Activated CD8-positive, alpha-beta memory T cell treated with anti-CD3 and anti-CD28 coated beads, Interleukin-2, amount 50 U/mL, for 4 hours (primary cell): ENCODE results near the gene HAUS3.
"Not testable (repeated sequence)": the region's sequence is repeated elsewhere in the genome, so short reads cannot be mapped to it uniquely, and the experiment has no call there.

Experiments
- DNase-seq: peaks from one replicate; pipeline ENCODE4 v3.0.0-alpha.2; 2020

HAUS3 gene

DNA sequence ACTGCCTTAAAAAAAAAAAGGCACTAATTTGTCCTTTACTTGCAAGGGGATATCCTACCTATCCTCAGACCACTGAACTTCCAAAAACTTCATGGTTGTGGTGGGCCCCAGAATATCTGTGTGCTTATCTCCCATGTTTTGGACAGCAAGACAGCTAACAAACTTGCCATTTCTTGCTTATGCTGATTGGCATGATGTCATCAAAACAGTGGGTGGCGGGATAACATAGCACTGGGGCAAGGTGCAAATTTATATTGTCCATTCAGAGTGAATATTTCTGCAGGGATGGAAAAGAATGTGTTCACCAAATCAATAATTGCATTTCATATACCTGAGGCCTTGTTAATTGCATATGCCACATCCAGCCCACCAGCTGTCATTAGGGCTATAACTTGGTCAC, 23.5 kb downstream of the HAUS3 start:
- DNase-seq, result no peak

DNA sequence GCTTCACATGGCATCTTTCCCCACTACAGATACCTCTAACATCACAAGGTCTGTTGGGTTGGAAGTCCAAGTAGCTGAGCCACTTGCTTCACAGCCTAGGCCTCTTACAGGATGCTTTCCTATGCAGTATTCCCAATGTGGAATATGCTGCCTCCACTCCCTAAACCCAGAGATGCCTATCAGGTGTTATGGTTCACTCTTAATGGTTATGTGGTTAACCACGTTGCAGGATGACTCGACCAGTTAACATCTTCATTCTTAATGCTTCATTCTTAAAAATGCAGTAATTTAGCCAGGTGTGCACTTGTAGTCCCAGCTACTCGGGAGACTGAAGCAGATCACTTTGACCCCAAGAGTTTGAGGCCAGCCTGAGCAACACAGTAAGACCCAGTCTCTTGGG, 24.2 kb downstream of the HAUS3 start:
- DNase-seq, result no peak

DNA sequence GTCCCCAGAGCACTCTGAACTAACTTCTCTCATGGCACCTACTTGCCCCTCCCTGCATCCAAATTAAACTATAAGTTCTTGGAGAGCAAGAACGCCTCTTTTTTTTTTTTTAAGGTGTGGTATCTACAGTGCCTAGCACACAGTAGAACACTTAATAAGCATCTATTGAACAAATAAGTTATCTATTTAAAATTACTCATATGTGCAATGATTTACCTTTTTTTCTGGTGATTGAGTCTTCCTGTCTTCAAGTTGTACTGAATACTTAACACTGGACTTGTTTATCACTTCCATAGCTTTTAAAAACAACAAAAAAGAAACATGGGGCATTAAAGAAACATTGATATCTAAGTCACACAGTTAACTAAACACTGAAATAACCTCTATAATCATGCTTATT, 29.1 kb downstream of the HAUS3 start:
- DNase-seq, result no peak

DNA sequence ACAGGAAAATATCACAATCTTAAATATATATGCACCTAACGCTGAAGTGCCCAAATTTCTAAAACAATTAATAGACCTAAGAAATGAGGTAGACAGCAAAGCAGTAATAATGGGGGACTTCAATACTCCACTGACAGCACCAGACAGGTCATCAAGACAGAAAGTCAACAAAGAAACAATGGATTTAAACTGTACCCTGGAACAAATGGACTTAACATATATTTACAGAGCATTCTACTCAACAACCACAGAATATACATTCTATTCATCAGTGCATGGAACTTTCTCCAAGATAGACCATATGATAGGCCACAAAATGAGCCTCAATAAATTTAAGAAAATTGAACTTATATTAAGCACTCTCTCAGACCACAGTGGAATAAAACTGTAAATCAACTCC, 39.1 kb downstream of the HAUS3 start:
- not testable (repeated sequence) for DNase-seq

DNA sequence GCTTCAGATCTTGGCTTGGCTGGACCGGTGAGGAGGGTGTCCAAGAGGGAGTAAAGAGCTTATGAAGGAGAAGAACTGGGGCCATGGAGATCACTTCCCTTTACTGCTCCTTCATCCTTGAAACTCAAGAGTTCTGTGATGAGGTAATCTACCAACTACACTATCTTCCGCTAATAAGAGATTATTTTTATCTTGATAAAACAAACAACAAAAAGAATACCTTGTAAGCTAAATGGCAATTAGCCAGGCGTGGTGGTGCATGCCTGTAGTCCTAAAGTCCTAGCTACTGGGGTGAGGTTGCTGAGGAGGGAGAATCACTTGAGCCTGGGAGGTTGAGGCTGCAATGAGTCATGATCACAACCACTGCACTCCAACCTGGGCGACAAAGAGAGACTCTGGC, 47.4 kb downstream of the HAUS3 start:
- no peak for DNase-seq

DNA sequence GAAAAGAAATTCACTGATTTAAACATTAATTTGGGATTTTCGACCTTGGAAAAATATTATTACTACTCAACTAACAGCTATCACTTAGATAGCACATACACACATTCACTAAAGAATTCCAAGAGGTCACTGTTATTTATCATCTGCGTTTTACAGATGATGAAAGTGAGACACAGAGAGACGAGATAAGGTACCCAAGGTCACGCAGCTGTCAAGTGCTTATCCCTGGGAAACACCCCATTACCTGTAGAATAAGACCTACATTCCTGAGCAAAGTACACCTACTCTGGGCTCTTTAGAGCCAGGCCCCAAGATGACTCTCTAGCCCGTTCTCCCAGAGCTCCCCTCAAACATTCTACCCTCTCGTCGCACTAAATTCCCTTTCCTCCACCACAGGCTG, 48.6 kb downstream of the HAUS3 start:
- DNase-seq, result no peak

DNA sequence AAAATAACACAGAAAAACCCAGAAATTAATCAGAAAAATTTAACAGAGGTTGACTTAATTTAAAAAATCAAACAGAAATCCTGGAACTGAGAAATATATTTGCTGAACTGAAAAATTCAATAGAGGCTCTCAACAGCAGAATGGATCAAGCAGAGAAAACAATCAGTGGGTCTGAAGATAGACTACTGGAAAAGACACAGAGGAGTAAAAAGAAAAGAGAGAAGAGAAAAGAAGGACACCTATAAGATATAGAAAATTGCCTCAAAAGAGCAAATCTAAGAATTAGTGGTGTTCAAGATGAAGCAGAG, 55.1 kb downstream of the HAUS3 start:
- DNase-seq, result no peak

DNA sequence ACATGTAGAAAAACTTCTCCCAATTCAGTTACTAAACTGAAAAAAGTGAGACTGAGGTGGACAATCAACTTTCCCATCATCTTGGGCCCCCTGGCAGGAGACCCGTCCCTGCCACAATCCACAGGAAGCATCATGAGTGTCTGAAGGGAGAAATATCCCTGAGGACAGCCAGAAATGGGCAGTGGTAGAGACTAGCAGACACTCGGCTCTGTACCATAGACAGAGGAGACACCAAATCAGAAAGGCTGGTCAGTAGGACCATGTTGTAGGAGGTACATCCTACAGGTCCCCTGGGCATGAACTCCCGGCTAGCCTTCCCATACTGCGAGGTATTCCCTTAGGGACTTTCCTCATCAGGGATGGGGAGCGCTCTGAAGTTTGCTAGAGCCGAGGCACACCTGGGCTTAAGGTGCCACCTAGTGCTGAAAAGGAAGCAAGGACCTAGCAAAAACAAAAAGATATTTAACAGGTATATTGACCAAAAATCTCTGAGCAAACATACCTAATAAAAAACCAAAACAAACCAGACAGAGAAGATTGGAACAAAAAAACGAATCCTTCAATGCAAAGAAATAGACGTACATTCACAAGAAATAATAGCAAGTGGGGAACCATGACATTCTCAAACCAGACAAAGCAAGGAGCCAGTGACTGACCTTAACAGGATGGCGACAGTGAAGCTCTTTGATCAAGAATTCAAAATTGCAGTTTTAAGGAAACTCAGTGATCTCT, 55.6 kb downstream of the HAUS3 start:
- no peak for DNase-seq

DNA sequence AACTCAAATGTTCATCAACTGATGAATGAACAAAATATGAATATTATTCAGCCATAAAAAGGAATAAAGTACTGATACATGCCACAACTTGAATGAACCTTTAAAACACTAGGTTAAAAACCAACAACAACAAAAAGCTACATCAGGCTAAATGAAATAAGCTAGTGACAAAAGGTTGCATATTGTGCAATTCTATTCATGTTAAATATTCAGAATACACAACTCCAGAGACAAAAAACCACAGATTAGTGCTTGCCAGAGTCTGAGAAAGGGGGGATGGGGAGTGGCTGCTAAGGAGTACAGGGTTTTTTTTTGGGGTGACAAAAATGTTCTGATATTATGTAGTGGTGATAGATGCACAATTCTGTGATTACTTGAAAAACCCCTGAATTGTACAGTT, 58.5 kb downstream of the HAUS3 start:
- DNase-seq, result no peak

DNA sequence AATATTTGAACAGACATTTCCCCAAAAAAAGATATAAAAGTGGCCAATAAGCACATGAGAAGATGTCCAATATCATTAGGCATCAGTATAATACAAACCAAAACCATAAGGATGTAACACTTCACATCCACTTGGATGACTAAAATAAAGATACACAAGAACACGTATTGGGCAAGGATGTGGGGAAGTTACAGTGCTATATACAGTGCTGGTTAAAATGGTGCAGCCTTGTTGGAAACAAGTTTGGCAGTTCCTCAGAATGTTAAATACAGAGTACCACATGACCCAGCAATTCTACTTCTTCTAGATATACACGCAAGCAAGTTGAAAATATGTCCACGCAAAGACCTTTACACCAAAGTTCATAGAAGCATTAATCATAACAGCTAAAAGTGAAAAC, 58.9 kb downstream of the HAUS3 start:
- DNase-seq, result no peak

DNA sequence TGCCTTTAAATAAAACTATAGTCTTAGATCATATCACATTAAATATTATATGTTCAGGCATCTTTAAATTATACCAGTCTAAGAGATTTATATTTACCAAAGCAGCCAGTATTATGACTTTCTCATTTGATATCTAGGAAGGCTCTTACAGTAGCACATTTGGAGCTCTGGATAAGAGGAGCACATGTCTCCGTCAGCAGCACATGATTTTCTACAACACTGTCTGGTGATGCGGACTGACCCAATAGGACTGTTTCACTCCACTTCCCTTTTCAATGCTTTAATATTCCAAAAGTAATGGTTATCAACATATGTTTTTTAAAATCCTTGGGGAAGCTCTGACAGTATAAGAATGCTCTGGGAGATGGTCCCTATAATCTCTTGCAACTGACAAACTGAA, 61.5 kb downstream of the HAUS3 start:
- no peak for DNase-seq

DNA sequence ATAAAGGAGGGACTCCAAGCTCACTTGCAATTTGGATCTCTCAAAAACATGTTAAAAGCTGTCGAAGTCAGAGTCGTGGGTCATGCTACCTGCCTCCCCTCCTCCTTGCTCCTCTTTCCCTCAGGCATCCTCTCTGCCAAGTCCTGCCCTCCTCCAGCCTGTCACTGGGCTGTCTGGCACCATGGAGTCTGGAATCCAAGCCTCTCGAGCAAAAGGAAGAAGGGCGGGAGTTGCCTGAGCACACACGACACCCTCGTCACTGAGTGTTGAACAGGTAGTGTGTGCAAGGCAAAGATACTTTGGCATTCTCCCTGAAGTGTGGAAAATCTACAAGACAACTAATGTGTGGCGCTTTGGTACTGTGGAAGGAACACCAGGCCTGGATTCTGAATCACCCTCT, 62.2 kb downstream of the HAUS3 start:
- no peak for DNase-seq

DNA sequence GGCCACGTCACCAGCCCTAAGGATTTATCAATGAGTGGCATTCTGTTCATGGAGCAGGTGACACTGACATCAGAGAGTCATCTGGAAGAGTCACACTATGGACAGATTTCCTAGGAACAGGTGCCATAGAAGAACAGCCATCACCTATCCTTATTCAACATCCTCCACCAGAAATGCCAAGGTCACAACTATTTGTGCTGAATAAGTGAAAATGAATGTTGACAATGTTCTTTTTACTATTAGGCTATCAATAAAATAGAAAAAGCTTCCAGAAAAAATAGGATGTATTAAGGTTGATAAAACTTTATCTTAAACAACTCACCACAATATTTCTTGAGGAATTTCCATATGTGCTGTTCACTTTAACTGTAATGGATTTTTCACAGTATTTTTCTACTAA, 62.9 kb downstream of the HAUS3 start:
- no peak for DNase-seq
